Measurements from ENCODE around the gene GTPBP6.
"Not testable (repeated sequence)": the region's sequence is repeated elsewhere in the genome, so short reads cannot be mapped to it uniquely, and the experiment has no call there.

GTPBP6 gene

DNA sequence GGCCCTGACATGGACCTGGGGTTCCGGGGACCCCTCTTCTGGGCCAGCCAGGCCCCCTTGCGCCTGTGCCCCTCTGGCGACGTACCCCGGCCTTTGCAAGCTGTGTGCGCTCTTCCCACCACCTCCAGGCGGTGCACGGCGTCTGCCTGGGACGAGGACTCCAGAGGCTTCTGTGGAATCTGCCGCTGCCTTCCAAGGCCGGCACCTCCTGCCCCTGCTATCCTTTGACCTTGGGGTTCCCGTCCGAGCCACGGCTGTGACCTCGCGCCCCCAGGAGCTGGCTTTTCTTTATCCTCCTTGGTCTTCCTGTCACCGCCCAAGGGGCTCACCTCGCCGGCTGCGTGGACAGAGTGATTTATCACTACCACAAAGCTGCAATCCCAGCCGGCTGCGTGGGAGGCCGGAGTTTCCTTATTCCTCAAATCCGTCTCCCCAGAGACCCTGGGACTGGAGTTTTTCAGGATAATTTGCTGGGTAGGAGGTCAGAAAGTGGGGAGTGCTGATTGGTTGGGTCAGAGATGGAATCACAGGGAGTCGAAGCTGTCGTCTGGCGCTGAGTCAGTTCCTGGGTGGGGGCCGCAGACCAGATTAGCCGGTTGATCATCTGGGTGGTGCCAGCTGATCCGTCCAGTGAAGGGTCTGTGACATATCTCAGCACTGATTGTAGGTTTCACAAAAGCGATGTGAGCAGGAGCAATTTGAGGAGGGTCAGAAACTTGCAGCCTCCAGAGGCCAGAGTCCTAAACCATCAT lies 57.3 kb downstream of the GTPBP6 start:
- DNase-seq: no peak

DNA sequence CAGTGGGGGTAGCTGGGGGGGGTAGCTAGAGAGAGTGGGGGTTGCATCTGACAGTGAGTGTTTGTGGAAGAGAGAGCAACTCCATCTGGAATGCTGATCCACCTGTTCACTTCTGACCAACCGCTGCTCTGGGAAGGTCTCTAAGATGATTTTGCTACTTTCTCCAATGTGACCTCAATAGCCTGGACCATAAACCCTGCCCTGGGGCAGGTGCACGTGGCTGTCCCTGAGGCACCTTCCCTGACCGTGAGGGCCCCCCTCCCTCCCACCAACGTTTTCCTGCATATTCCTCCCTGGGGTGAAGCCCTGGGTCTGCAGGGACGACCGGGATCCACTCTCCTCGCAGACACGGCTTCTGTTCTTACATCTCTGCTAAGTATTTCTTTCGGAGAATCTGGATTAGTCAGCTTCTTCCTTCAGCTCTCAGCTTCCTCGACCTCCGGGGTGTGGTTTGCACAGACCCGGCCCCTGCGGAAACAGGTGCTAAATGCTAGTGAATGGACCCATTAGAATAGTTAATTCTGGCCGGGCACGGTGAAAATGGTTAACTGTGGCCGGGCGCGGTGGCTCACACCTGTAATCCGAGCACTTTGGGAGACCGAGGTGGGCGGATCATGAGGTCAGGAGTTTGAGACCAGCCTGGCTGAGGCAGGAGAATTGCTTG lies 58.8 kb downstream of the GTPBP6 start:
- DNase-seq: no peak

DNA sequence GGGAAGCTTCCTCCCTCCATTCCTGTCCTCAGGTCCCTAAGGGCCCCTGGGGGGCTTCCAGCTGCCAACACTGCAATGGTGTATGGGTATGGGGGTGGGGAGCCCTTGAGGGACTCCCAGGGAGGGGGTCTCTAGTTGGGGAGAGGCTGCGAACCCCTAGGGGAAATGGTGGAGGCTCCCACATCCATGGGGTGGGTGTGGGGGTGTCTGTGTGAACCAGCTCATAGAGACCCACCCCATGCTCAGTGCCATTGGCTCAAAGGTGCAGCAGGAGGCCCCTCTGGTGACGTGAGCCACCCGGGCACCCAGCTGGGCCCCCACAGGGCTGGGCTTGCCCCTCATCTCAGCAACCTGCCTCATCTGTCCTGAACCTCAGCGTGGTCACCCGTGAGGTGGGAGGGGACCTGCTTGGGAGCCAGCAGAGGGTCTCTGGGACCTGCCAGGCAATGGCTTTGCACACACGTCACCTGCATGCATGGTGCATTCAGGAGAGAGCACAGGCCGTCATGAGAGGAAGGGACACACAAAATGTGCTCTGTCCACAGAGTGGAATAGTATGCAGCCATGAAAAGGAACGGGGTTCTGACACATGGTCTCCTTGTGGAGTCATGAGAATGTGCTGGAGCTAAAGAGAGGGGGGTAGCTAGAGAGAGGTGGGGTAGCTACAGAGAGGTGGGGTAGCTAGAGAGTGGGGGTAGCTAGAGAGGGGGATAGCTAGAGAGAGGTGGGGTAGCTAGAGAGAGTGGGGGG lies 60.1 kb downstream of the GTPBP6 start:
- DNase-seq: no peak

DNA sequence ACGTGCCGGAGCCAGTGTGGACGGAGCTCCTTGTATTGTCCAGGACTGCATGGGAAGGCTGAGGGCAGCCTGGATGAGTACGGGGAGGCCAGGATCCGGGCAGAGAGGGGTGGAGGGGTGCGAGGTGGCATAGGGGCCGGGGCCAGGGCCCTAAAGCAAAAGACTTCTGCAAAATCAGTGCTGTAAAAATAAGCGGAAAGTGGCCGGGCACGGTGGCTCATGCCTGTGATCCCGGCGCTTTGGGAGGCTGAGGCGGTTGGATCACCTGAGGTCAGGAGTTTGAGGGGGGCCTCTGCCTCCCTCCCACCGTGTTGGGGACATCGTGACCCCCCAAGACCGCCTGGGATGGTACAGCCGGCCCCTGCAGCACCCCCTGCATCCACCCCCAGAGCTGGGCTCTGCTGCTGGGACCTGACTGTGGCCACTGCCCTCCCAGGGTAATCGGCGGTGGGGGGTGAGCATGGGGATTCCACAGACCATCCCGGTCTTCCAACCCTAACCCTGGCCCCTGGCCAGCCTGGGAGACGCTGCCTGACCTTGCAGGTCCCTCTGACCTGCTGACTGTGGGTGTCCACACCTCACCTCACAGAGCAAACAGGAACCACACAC lies 60.8 kb downstream of the GTPBP6 start:
- no peak for DNase-seq

DNA sequence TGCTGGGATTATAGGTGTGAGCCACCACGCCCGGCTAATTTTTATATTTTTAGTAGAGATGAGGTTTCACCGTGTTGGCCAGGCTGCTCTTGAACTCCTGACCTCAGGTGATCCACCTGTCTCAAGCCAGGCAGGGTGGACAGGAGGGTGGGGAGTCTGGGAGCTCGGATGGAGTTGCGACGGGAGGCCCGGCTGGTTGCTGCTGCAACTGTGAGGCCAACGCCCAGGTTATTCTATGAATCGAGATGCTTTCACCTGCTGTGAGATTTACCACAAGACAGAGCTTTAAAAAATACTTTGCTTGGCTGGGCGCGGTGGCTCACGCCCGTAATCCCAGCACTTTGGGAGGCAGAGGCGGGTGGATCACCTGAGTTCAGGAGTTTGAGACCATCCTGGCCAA lies 61.5 kb downstream of the GTPBP6 start:
- DNase-seq: not testable (repeated sequence)

- DNase-seq: no peak
Observed at GRCh38 chrX:255923-256331, 62.7 kb downstream of the GTPBP6 start.

Data from NCI-H69 (cell line).